Stomach (tissue), 9 donors: Measurements from ENCODE around the gene SLC22A17. TPM values are rescaled to one million over a fixed set of nuclear protein-coding genes. Genes with fewer than 3 reads are reported as not detected.
"Not testable (repeated sequence)": the region's sequence is repeated elsewhere in the genome, so short reads cannot be mapped to it uniquely, and the experiment has no call there.

ENCODE experiments used
- DNase-seq, 2 donors: peaks; one replicate each; pipeline versions ENCODE4 v3.0.0 to v3.0.0-alpha.2; 2013 to 2019
- H3K27ac ChIP-seq, 5 donors: fragments of 200-600 bp in 4 of 5; sonication (generic) in 4 of 5; one replicate each; pipeline ENCODE4 v1.5.1; 2013 to 2019; ENCODE audit warnings: mild to moderate bottlenecking in 1 of 5, moderate library complexity in 1 of 5
- H3K27me3 ChIP-seq, 3 donors: fragments of 200-600 bp; sonication (generic); one replicate each; pipeline ENCODE4 v1.5.1; 2017 to 2019; ENCODE audit warnings: mixed run types in 1 of 3
- H3K36me3 ChIP-seq, 4 donors: fragments of 200-600 bp; sonication (generic); 1 replicate in 3 of 4; 2 replicates in 1 of 4; pipeline ENCODE4 v1.5.1; 2016 to 2019
- H3K4me1 ChIP-seq, 4 donors: fragments of 200-600 bp; sonication (generic); one replicate each; pipeline ENCODE4 v1.5.1; 2016 to 2019
- H3K4me3 ChIP-seq, 4 donors: fragments of 200-600 bp; sonication (generic) in 3 of 4; one replicate each; pipeline ENCODE4 v1.5.1; 2016 to 2019; ENCODE audit warnings: mild to moderate bottlenecking in 1 of 4
- H3K9me3 ChIP-seq, 4 donors: fragments of 200-600 bp; sonication (generic); one replicate each; pipeline ENCODE4 v1.5.1; 2016 to 2019
- CTCF ChIP-seq, 7 experiments: fragments of 450-650 bp in 4 of 7; fragments of 200-600 bp in 3 of 7; sonication (generic) in 3 of 7; IDR thresholded peaks; one replicate each; pipeline ENCODE4 v1.5.1; 2016 to 2019; ENCODE audit warnings: antibody characterized with exemption in 7 of 7, control low read depth in 2 of 7, mild to moderate bottlenecking in 1 of 7
- EP300 ChIP-seq: sonication (generic); formaldehyde crosslinking; IDR thresholded peaks from one replicate; pipeline ENCODE4 v1.6.1; 2017; ENCODE audit warnings: antibody characterized with exemption
- POLR2A ChIP-seq, 4 donors: fragments of 450-650 bp; IDR thresholded peaks; one replicate each; pipeline ENCODE4 v1.6.1; 2016; ENCODE audit warnings: antibody characterized with exemption in 4 of 4, control low read depth in 2 of 4, mild to moderate bottlenecking in 1 of 4, moderate library complexity in 1 of 4
- POLR2AphosphoS5 ChIP-seq, 3 donors: sonication (generic); formaldehyde crosslinking; IDR thresholded peaks; one replicate each; pipeline ENCODE4 v1.6.1; 2016; ENCODE audit warnings: antibody characterized with exemption in 3 of 3
- WGBS, 5 donors: extraction: QIAGEN DNeasy Blood & Tissue Kit in 3 of 5; methylation state at CpG; one replicate each; pipeline versions ENCODE4 v1.1.5 to v1.1.7; 2013 to 2018; 5-methylcytosine and 5-hydroxymethylcytosine counted together
- intact Hi-C: fragments of 100-400 bp; cut with DNase I; formaldehyde crosslinking; loops from one replicate; pipeline ENCODE4 v1.15.1; 2023; ENCODE audit warnings: low total_unique reads
- polyA plus RNA-seq, 3 donors: library from polyadenylated mRNA; stranded (reverse); fragments of 200-250 nt; gene quantifications; one replicate each; pipeline ENCODE4 v1.2.3, GENCODE V29; 2013
- total RNA-seq, 5 donors: library from RNA; depleted of rRNA; stranded (reverse); fragments of >200 nt; gene quantifications; one replicate each; pipeline versions ENCODE4 v1.1.0 to v1.2.3, GENCODE V29; 2014 to 2016
- donor health status: healthy with polysubstance abuse.
- donor health status: Bipolar disorder and iron deficiency.
- donor health status: healthy.

The SLC22A17 gene
- total and polyA plus RNA-seq, 8 donors = 7.0 to 33.3 (median 17.2) TPM

GRCh38 chr14:23386999-23387398, 34.3 kb upstream of the SLC22A17 start:
- intact Hi-C loops = no loop called here
- WGBS, 5 donors = 82 to 92% (median 85%) methylated on average over 1 of the region's 1 CpG

GRCh38 chr14:23386266-23386657, 33.6 kb upstream of the SLC22A17 start:
- DNase-seq, H3K4me3 ChIP-seq, H3K27ac ChIP-seq, H3K9me3 ChIP-seq, H3K36me3 ChIP-seq, intact Hi-C loops, H3K4me1 ChIP-seq: not testable (repeated sequence)
- WGBS, 5 donors = 79 to 87% (median 85%) methylated on average over 12 to 17 of the region's 17 CpGs
- peaks cover 0 to 20% (median 0%) of the 10 kb centered on the region in 3 donors for H3K27me3 ChIP-seq

More at GRCh38 chr14:23386999-23387398, 34.3 kb upstream of the SLC22A17 start:
- H3K4me1 ChIP-seq = no peaks in the 10 kb centered on the region
- H3K9me3 ChIP-seq = no peaks in the 10 kb centered on the region
- H3K27ac ChIP-seq = no peak overlapping the region
- DNase-seq = no peak
- H3K4me3 ChIP-seq = no peak overlapping the region
- TF ChIP-seq EP300 (no peak), CTCF (IDR thresholded peaks at IDR 0.05) (no peak), POLR2A (IDR thresholded peaks at IDR 0.05) (no peak)
- H3K27me3 ChIP-seq = peaks cover 0 to 13% (median 0%) of the 10 kb centered on the region in 3 donors
- H3K36me3 ChIP-seq = no peaks in the 10 kb centered on the region

GRCh38 chr14:23385642-23386265, 33.1 kb upstream of the SLC22A17 start:
- peak in 1 of 2 donors; percentile 28 for DNase-seq
- Histone ChIP-seq H3K4me1 (no peaks in the 10 kb centered on the region), H3K4me3 (no peak overlapping the region), H3K27me3 (peaks cover 0 to 25% (median 0%) of the 10 kb centered on the region in 3 donors), H3K36me3 (no peaks in the 10 kb centered on the region), H3K9me3 (no peaks in the 10 kb centered on the region), H3K27ac (no peak overlapping the region)
- intact Hi-C loops = no loop called here
- TF ChIP-seq EP300 (no peak), POLR2A (IDR thresholded peaks at IDR 0.05) (no peak), POLR2AphosphoS5 (IDR thresholded peaks at IDR 0.05) (no peak), CTCF (IDR thresholded peaks at IDR 0.05) (no peak)
- WGBS, 5 donors = 69 to 82% (median 74%) methylated on average over 7 to 18 of the region's 18 CpGs

- peaks cover 0 to 30% (median 0%) of the 10 kb centered on the region in 3 donors for H3K27me3 ChIP-seq
- WGBS, 5 donors = 72 to 85% (median 81%) methylated on average over 2 of the region's 2 CpGs
- H3K36me3 ChIP-seq = no peaks in the 10 kb centered on the region
- TF ChIP-seq POLR2AphosphoS5 (IDR thresholded peaks at IDR 0.05) (no peak), POLR2A (IDR thresholded peaks at IDR 0.05) (no peak), EP300 (no peak), CTCF (IDR thresholded peaks at IDR 0.05) (no peak)
- no peak overlapping the region for H3K27ac ChIP-seq
- no peaks in the 10 kb centered on the region for H3K9me3 ChIP-seq
- no peak overlapping the region for H3K4me3 ChIP-seq
- intact Hi-C loops = no loop called here
- no peak for DNase-seq
- H3K4me1 ChIP-seq = no peaks in the 10 kb centered on the region
Measured at GRCh38 chr14:23385244-23385641, 32.6 kb upstream of the SLC22A17 start.

GRCh38 chr14:23384364-23385080, 31.8 kb upstream of the SLC22A17 start:
- H3K27ac ChIP-seq = no peak overlapping the region
- no peak for DNase-seq
- H3K4me3 ChIP-seq = no peak overlapping the region
- peaks cover 0 to 36% (median 0%) of the 10 kb centered on the region in 3 donors for H3K27me3 ChIP-seq
- H3K9me3 ChIP-seq = no peaks in the 10 kb centered on the region
- intact Hi-C loops = loop anchor here (5.0 kb wide), 1 partner anchor 52 kb away; no protein-coding TSS in a partner anchor
- WGBS, 5 donors = 82 to 95% (median 91%) methylated on average over 29 of the region's 29 CpGs
- no peak for TF ChIP-seq POLR2AphosphoS5 (IDR thresholded peaks at IDR 0.05)
- no peak for TF ChIP-seq EP300
- no peak for TF ChIP-seq CTCF (IDR thresholded peaks at IDR 0.05)
- TF ChIP-seq POLR2A (IDR thresholded peaks at IDR 0.05) = no peak
- no peaks in the 10 kb centered on the region for H3K4me1 ChIP-seq
- no peaks in the 10 kb centered on the region for H3K36me3 ChIP-seq
